K562 (cell line): ENCODE data around the gene ZNF366. TPM values are rescaled to one million over a fixed set of nuclear protein-coding genes. Genes with fewer than 3 reads are reported as not detected.

Experiments
- ATAC-seq: fragments of 200-7000 bp; cut with Tn5 transposase; 3 replicates; pipeline ENCODE4 v1.9.1; 2020; ENCODE audit warnings: moderate library complexity
- BruUV-seq: library from RNA; stranded (reverse); fragments of 400-500 nt; replicated peaks from 2 replicates; lab custom pipeline; 2021; lab: Mats Ljungman, UMichigan
- CTCF ChIA-PET: fragments of 300-600 bp; formaldehyde crosslinking; extraction: SDS; loops from one replicate; lab custom pipeline; 2021; ENCODE audit warnings: low intra/inter-chr PET ratio; lab: Yijun Ruan, JAX
- POLR2A ChIA-PET: fragments of 300-600, 350-650 bp; sonication (Branson Sonifier 250); formaldehyde crosslinking; extraction: SDS; loops from one replicate; lab custom pipeline; 2021; ENCODE audit warnings: antibody characterized with exemption, inconsistent platforms; lab: Yijun Ruan, JAX
- DNase-seq, 4 experiments: peaks; one replicate each; pipeline versions ENCODE4 v3.0.0 to v3.0.0-alpha.2; 2011 to 2018; ENCODE audit warnings: low spot score in 3 of 4, mixed read lengths in 3 of 4; ENCODE audit errors: extremely low read depth in 1 of 4
- FAIRE-seq: peaks from 2 replicates; lab custom pipeline; 2011; peaks lifted over from hg19 to GRCh38; lab: Jason Lieb, UNC
- H2AFZ ChIP-seq: 2 replicates; pipeline ENCODE4 v1.6.0; 2011; ENCODE audit warnings: low read depth, low read length, control low read depth, inconsistent platforms
- H3K27ac ChIP-seq: fragments of 200-600 bp; 3 replicates; pipeline ENCODE4 v1.8.0; 2011; ENCODE audit warnings: low read depth, mild to moderate bottlenecking, control low read depth, inconsistent platforms, low read length, moderate library complexity, mixed read lengths; ENCODE audit errors: extremely low read depth
- H3K27me3 ChIP-seq, 2 experiments: fragments of 300-600 bp in 1 of 2; 2 replicates in 1 of 2; 3 replicates in 1 of 2; pipeline versions ENCODE4 v1.6.0 to v1.8.0; 2011; ENCODE audit warnings: inconsistent platforms in 2 of 2, low read length in 2 of 2, mild to moderate bottlenecking in 1 of 2, mixed read lengths in 1 of 2, moderate library complexity in 1 of 2; ENCODE audit not compliant: control insufficient read depth in 2 of 2, insufficient read depth in 2 of 2
- H3K36me3 ChIP-seq: fragments of 300-600 bp; 3 replicates; pipeline ENCODE4 v1.8.0; 2011; ENCODE audit warnings: mild to moderate bottlenecking, low read length, inconsistent platforms; ENCODE audit not compliant: control insufficient read depth, insufficient read depth
- H3K4me1 ChIP-seq, 2 experiments: fragments of 200-600 bp in 1 of 2; replicated peaks in 1 of 2; 2 replicates in 1 of 2; 3 replicates in 1 of 2; pipeline versions ENCODE4 v1.5.1 to v1.8.0; 2011; ENCODE audit warnings: inconsistent platforms in 2 of 2, low read length in 2 of 2, mild to moderate bottlenecking in 1 of 2, mixed read lengths in 1 of 2, moderate library complexity in 1 of 2; ENCODE audit not compliant: control insufficient read depth in 2 of 2, insufficient read depth in 2 of 2
- H3K4me2 ChIP-seq: 2 replicates; pipeline ENCODE4 v1.6.1; 2011; ENCODE audit warnings: low read length, control low read depth, inconsistent platforms, mixed read lengths; ENCODE audit not compliant: insufficient read depth
- H3K4me3 ChIP-seq: fragments of 200-600 bp; sonication (generic), shearing (Covaris generic); 2 replicates; pipeline ENCODE4 v1.5.1; 2016; ENCODE audit warnings: control low read depth, inconsistent platforms
- H3K79me2 ChIP-seq: fragments of 200-600 bp; 3 replicates; pipeline ENCODE4 v1.8.0; 2011; ENCODE audit warnings: low read length, inconsistent platforms; ENCODE audit not compliant: control insufficient read depth, insufficient read depth
- H3K9ac ChIP-seq, 2 experiments: 2 replicates each; pipeline versions ENCODE4 v1.6.0 to v1.6.1; 2011; ENCODE audit warnings: low read depth in 2 of 2, low read length in 2 of 2, control low read depth in 1 of 2, inconsistent platforms in 1 of 2, mild to moderate bottlenecking in 1 of 2, mixed read lengths in 1 of 2; ENCODE audit not compliant: insufficient read depth in 1 of 2
- H3K9me1 ChIP-seq: one replicate; pipeline ENCODE4 v1.6.0; 2011; ENCODE audit warnings: inconsistent platforms, mild to moderate bottlenecking, low read length, moderate library complexity; ENCODE audit not compliant: control insufficient read depth, insufficient read depth
- H3K9me3 ChIP-seq: replicated peaks from 2 replicates; pipeline ENCODE4 v1.5.1; 2011; ENCODE audit warnings: low read depth, low read length, inconsistent platforms; ENCODE audit not compliant: control insufficient read depth, insufficient read depth
- H4K20me1 ChIP-seq: replicated peaks from 2 replicates; pipeline ENCODE4 v1.6.1; 2011; ENCODE audit warnings: low read length, inconsistent platforms, mixed read lengths; ENCODE audit not compliant: control insufficient read depth, insufficient read depth
- CREB3 ChIP-seq: fragments of 450-650 bp; conservative IDR thresholded peaks from 2 replicates; pipeline ENCODE4 v1.6.1; 2016; ENCODE audit warnings: missing genetic modification characterization, low read depth, mild to moderate bottlenecking, missing compliant biosample characterization, moderate library complexity
- ESRRA ChIP-seq: fragments of 450-650 bp; IDR thresholded peaks from 2 replicates; pipeline ENCODE4 v1.6.1; 2014; ENCODE audit warnings: low read depth, mild to moderate bottlenecking, moderate library complexity, borderline replicate concordance
- GABPA ChIP-seq: fragments of 200-800 bp; sonication (Bioruptor generic); conservative IDR thresholded peaks from 2 replicates; pipeline ENCODE4 v1.6.1; 2016; ENCODE audit warnings: low read depth, missing genetic modification characterization, missing compliant biosample characterization
- GTF2E2 ChIP-seq: fragments of 200-800 bp; sonication (Bioruptor generic); IDR thresholded peaks from 2 replicates; pipeline ENCODE4 v1.6.1; 2016; ENCODE audit warnings: missing genetic modification characterization, missing compliant biosample characterization
- MAFG ChIP-seq: fragments of 450-650 bp; conservative IDR thresholded peaks from 2 replicates; pipeline ENCODE4 v1.6.1; 2016; ENCODE audit warnings: missing genetic modification characterization, missing compliant biosample characterization
- NFXL1 ChIP-seq: fragments of 450-650 bp; formaldehyde crosslinking; IDR thresholded peaks from 2 replicates; pipeline ENCODE4 v1.4.0; 2021; ENCODE audit warnings: mild to moderate bottlenecking
- SNRNP70 ChIP-seq: fragments of 200-400 bp; formaldehyde crosslinking; optimal IDR thresholded peaks from 2 replicates; pipeline ENCODE3; 2017; ENCODE audit warnings: low read depth, low read length
- TBL1XR1 ChIP-seq, 2 experiments: IDR thresholded peaks; 2 replicates each; pipeline ENCODE4 v1.6.1; 2012; ENCODE audit warnings: improper control_type of control experiment in 2 of 2, low read length in 2 of 2, mild to moderate bottlenecking in 1 of 2
- ZFP30 ChIP-seq: fragments of 250-450 bp; sonication (Bioruptor Pico); IDR thresholded peaks from 2 replicates; pipeline ENCODE4 v1.8.0; 2022; ENCODE audit warnings: moderate library complexity, mild to moderate bottlenecking, inconsistent platforms, borderline replicate concordance
- ZNF124 ChIP-seq: sonication (generic); formaldehyde crosslinking; IDR thresholded peaks from 2 replicates; pipeline ENCODE4 v1.8.1; 2022; ENCODE audit warnings: missing genetic modification reagents
- ZNF740 ChIP-seq, 3 experiments: fragments of 200-800 bp in 1 of 3; sonication (Bioruptor generic) in 1 of 3; sonication (generic) in 1 of 3; formaldehyde crosslinking in 1 of 3; IDR thresholded peaks; 2 replicates each; pipeline versions ENCODE4 v1.6.1 to v1.8.0; 2016 to 2022; ENCODE audit warnings: mild to moderate bottlenecking in 2 of 3, missing compliant biosample characterization in 2 of 3, missing genetic modification characterization in 2 of 3, missing genetic modification reagents in 1 of 3
- WGBS: fragments of 100-300 bp; shearing (Covaris generic); methylation state at CpG from one replicate; pipeline ENCODE4 v1.1.6; 2016; ENCODE audit warnings: low coverage, mixed read lengths; ENCODE audit not compliant: insufficient coverage; ENCODE audit errors: missing lambda C conversion rate; 5-methylcytosine and 5-hydroxymethylcytosine counted together
- in situ Hi-C: fragments of 300-500 bp; cut with MboI; formaldehyde crosslinking; loops from 4 replicates; pipeline ENCODE4 v1.15.0; 2018; ENCODE audit warnings: inconsistent platforms, mixed read lengths
- intact Hi-C: fragments of 100-400 bp; cut with micrococcal nuclease; formaldehyde crosslinking; loops from 2 replicates; pipeline ENCODE4 v1.14.2; 2022
- polyA plus RNA-seq, 8 experiments: library from polyadenylated mRNA; depleted of rRNA in 4 of 8; stranded (reverse) in 5 of 8; unstranded in 3 of 8; fragments of >200 nt; fragmentation: Nextera tagmentation in 2 of 8; fragmentation: Illumina TruSeq in 1 of 8; extraction: Ambion mirVana in 2 of 8; extraction: Trizol in 1 of 8; gene quantifications; 2 replicates each; pipeline versions ENCODE4 v1.2.1 to v1.2.3, GENCODE V29; 2011 to 2014; ENCODE audit warnings: inconsistent platforms in 1 of 8, missing spikeins in 1 of 8
- total RNA-seq, 7 experiments: library from RNA; depleted of rRNA in 6 of 7; stranded (reverse); fragments of >200 nt in 6 of 7; fragmentation: Illumina TruSeq in 2 of 7; extraction: Trizol in 2 of 7; gene quantifications; 2 replicates each; pipeline versions ENCODE4 v1.2.1 to v1.2.3, GENCODE V29; 2011 to 2021; ENCODE audit warnings: low replicate concordance in 1 of 7

Gene ZNF366
- total and polyA plus RNA-seq, 9 of the 15 experiments (the other 6 are each of a cell fraction or from before 2014, with no cell fraction given): not detected

GRCh38 chr5:72482046-72482445 is 25.2 kb downstream of the ZNF366 start:
- Histone ChIP-seq H3K36me3 (no peaks in the 10 kb centered on the region), H3K4me3 (no peak overlapping the region), H3K4me1 (peaks cover 0 to 3% of the 10 kb centered on the region in 2 experiments; a peak in 1 of 5 replicates), H3K79me2 (no peaks in the 10 kb centered on the region), H2AFZ (no peak overlapping the region), H4K20me1 (no peaks in the 10 kb centered on the region), H3K27me3 (no peaks in the 10 kb centered on the region), H3K9me3 (no peaks in the 10 kb centered on the region), H3K4me2 (no peak overlapping the region), H3K27ac (no peak overlapping the region), H3K9me1 (no peaks in the 10 kb centered on the region), H3K9ac (no peak overlapping the region)
- POLR2A ChIA-PET: no interaction called here
- 14% methylated on average over 3 of the region's 3 CpGs for WGBS
- no TSS peak for BruUV-seq
- no peak for TF ChIP-seq ZFP30 (CRISPR knock-in tag)
- intact Hi-C loops (no loop called here), in situ Hi-C loops (no loop called here)
- CTCF ChIA-PET: no interaction called here
- DNase-seq: no peak
- no peak for FAIRE-seq
- no peak for ATAC-seq

GRCh38 chr5:72480841-72481240 is 26.4 kb downstream of the ZNF366 start:
- peak overlapping the region; percentile 67 for H2AFZ ChIP-seq
- H3K9ac ChIP-seq: no peak overlapping the region
- H3K4me2 ChIP-seq: no peak overlapping the region
- no peaks in the 10 kb centered on the region for H3K9me3 ChIP-seq
- ChIA-PET CTCF (no interaction called here), POLR2A (no interaction called here)
- no peaks in the 10 kb centered on the region for H3K36me3 ChIP-seq
- H3K4me1 ChIP-seq: peaks cover 0 to 3% of the 10 kb centered on the region in 2 experiments; a peak in 1 of 5 replicates
- in situ Hi-C loops: no loop called here
- FAIRE-seq (no peak), ATAC-seq (no peak), DNase-seq (no peak)
- 25% methylated on average over 9 of the region's 9 CpGs for WGBS
- intact Hi-C loops: no loop called here
- no peak overlapping the region for H3K4me3 ChIP-seq
- no peak overlapping the region for H3K27ac ChIP-seq
- no TSS peak for BruUV-seq
- no peaks in the 10 kb centered on the region for H3K79me2 ChIP-seq
- no peaks in the 10 kb centered on the region for H3K9me1 ChIP-seq
- no peaks in the 10 kb centered on the region for H3K27me3 ChIP-seq
- no peaks in the 10 kb centered on the region for H4K20me1 ChIP-seq
- TF ChIP-seq NFXL1 (CRISPR knock-in tag) (no peak), CREB3 (no peak), GABPA (tag) (no peak), ESRRA (no peak), SNRNP70 (no peak), ZNF124 (CRISPR knock-in tag) (no peak), GTF2E2 (no peak), TBL1XR1 (IDR thresholded peaks at IDR 0.05; ENCODE audit: low read length in 2 of 2) (no peak), MAFG (tag) (0 out of 2 replicates have a peak, but pooled peaks have one; percentile 18), ZNF740 (CRISPR knock-in tag; IDR thresholded peaks at IDR 0.05) (no peak), ZNF740 (tag; IDR thresholded peaks at IDR 0.05) (no peak)
